SK-N-SH treated with all-trans-retinoic acid at 6 μM for 48 hours (cell line): Measurements from ENCODE around the gene CUL7.

Experiments used
- ATAC-seq: fragments of 200-7000 bp; cut with Tn5 transposase; 3 replicates; pipeline ENCODE4 v1.9.1; 2020; ENCODE audit warnings: mild to moderate bottlenecking, moderate library complexity
- ARNTL ChIP-seq: fragments of 450-650 bp; formaldehyde crosslinking; IDR thresholded peaks from 2 replicates; pipeline ENCODE4 v1.5.0; 2020; ENCODE audit warnings: low read depth, mild to moderate bottlenecking, moderate library complexity, borderline replicate concordance
- BACH2 ChIP-seq: fragments of 250-450 bp; sonication (Bioruptor Pico); IDR thresholded peaks from 2 replicates; pipeline ENCODE4 v1.9.0; 2021; ENCODE audit warnings: mild to moderate bottlenecking, borderline replicate concordance
- CREB5 ChIP-seq: fragments of 250-450 bp; sonication (Bioruptor Pico); IDR thresholded peaks from 2 replicates; pipeline ENCODE4 v1.5.1; 2020; ENCODE audit warnings: low read depth, mild to moderate bottlenecking, moderate library complexity
- CSDC2 ChIP-seq: fragments of 250-450 bp; sonication (Bioruptor Pico); IDR thresholded peaks from 2 replicates; pipeline ENCODE4 v1.5.0; 2020; ENCODE audit warnings: mild to moderate bottlenecking, moderate library complexity
- CSRNP3 ChIP-seq: fragments of 250-450 bp; sonication (Bioruptor Pico); IDR thresholded peaks from 2 replicates; pipeline ENCODE4 v1.5.1; 2021; ENCODE audit warnings: mild to moderate bottlenecking, moderate library complexity
- ESRRG ChIP-seq: fragments of 250-450 bp; sonication (Bioruptor Pico); IDR thresholded peaks from 2 replicates; pipeline ENCODE4 v1.6.1; 2021; ENCODE audit warnings: mild to moderate bottlenecking
- GLIS3 ChIP-seq: fragments of 250-450 bp; sonication (Bioruptor Pico); IDR thresholded peaks from 2 replicates; pipeline ENCODE4 v1.5.0; 2020; ENCODE audit warnings: mild to moderate bottlenecking, moderate library complexity
- OSR1 ChIP-seq: fragments of 250-450 bp; sonication (Bioruptor Pico); IDR thresholded peaks from 2 replicates; pipeline ENCODE4 v1.8.0; 2022; ENCODE audit warnings: moderate library complexity, mild to moderate bottlenecking, inconsistent platforms
- PATZ1 ChIP-seq: fragments of 250-450 bp; sonication (Bioruptor Pico); IDR thresholded peaks from 2 replicates; pipeline ENCODE4 v1.8.0; 2020; ENCODE audit warnings: mild to moderate bottlenecking, moderate library complexity, borderline replicate concordance
- POU6F1 ChIP-seq: fragments of 250-450 bp; sonication (Bioruptor Pico); IDR thresholded peaks from 2 replicates; pipeline ENCODE4 v1.8.0; 2021; ENCODE audit warnings: low read depth, mild to moderate bottlenecking, moderate library complexity, borderline replicate concordance
- PPARA ChIP-seq: fragments of 250-450 bp; sonication (Bioruptor Pico); IDR thresholded peaks from 2 replicates; pipeline ENCODE4 v1.5.0; 2020; ENCODE audit warnings: mild to moderate bottlenecking, borderline replicate concordance
- RARB ChIP-seq: fragments of 250-450 bp; sonication (Bioruptor Pico); IDR thresholded peaks from 2 replicates; pipeline ENCODE4 v1.8.0; 2021; ENCODE audit warnings: mild to moderate bottlenecking, moderate library complexity
- SNAI2 ChIP-seq: fragments of 250-450 bp; sonication (Bioruptor Pico); IDR thresholded peaks from 2 replicates; pipeline ENCODE4 v1.5.0; 2020; ENCODE audit warnings: mild to moderate bottlenecking, moderate library complexity
- TCF4 ChIP-seq: fragments of 250-450 bp; sonication (Bioruptor Pico); IDR thresholded peaks from 2 replicates; pipeline ENCODE4 v1.8.0; 2021; ENCODE audit warnings: mild to moderate bottlenecking, moderate library complexity, borderline replicate concordance
- TOX ChIP-seq: fragments of 250-450 bp; sonication (Bioruptor Pico); IDR thresholded peaks from 2 replicates; pipeline ENCODE4 v1.8.0; 2021; ENCODE audit warnings: mild to moderate bottlenecking, moderate library complexity, borderline replicate concordance
- ZC3H10 ChIP-seq: fragments of 250-450 bp; sonication (Bioruptor Pico); IDR thresholded peaks from 2 replicates; pipeline ENCODE4 v1.5.1; 2021; ENCODE audit warnings: mild to moderate bottlenecking, moderate library complexity
- ZFP30 ChIP-seq: fragments of 450-650 bp; formaldehyde crosslinking; IDR thresholded peaks from 2 replicates; pipeline ENCODE4 v1.5.0; 2022; ENCODE audit warnings: mild to moderate bottlenecking, moderate library complexity
- ZNF565 ChIP-seq: fragments of 450-650 bp; formaldehyde crosslinking; conservative IDR thresholded peaks from 2 replicates; pipeline ENCODE4 v1.5.0; 2020; ENCODE audit warnings: low read depth, mild to moderate bottlenecking, moderate library complexity
- ZNF70 ChIP-seq: fragments of 450-650 bp; formaldehyde crosslinking; IDR thresholded peaks from 2 replicates; pipeline ENCODE4 v1.5.0; 2020; ENCODE audit warnings: mild to moderate bottlenecking, moderate library complexity
- ZNF8 ChIP-seq: fragments of 450-650 bp; formaldehyde crosslinking; IDR thresholded peaks from 2 replicates; pipeline ENCODE4 v1.5.0; 2020; ENCODE audit warnings: mild to moderate bottlenecking, moderate library complexity

The CUL7 gene

DNA sequence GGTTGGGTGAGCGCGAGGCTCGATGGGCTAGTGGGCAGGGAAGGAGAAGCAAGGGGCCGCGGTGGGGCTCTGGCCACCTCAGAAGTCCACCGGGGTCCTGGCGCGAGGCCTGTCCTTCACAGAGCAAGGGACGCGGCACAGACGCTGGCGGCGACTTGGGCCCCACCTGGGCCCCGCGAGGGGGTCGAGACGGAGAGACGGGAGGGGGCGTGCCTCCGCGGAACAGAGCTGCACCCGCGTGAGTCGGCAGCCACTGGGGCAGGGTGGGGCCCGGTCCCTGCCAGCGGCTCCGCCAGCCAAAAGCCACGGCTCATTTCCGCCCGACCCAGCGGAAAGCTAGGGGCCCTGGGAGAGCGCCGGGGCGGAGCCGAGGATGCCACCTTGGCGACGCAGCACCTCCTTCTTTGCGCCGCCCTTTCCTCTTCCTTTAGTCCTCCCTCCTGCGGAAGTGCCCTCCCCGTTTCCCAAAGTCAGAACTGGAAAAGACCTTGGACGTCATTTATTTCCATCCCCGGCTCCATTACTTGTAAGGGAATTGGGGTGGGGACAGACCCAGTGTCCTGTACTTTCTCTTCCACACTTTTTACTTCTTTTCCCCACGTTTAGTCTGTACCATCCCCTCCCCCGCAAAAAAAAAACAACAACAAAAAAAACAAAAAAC is at the start of gene CUL7:
Gene CUL7 (minus strand): TSS at position 307 of the 661 bp plus-strand sequence. CDS start 1,063 bp downstream, outside the sequence.
- TF ChIP-seq CSDC2 (CRISPR knock-in tag) (no peak), GLIS3 (CRISPR knock-in tag) (peak; percentile 93), SNAI2 (CRISPR knock-in tag) (no peak)
- ATAC-seq = peak; percentile 98

- ATAC-seq = no peak
- TF ChIP-seq PPARA (CRISPR knock-in tag) = no peak
These were observed 47.8 kb upstream of the CUL7 start for GRCh38 chr6:43101497-43101896.

DNA sequence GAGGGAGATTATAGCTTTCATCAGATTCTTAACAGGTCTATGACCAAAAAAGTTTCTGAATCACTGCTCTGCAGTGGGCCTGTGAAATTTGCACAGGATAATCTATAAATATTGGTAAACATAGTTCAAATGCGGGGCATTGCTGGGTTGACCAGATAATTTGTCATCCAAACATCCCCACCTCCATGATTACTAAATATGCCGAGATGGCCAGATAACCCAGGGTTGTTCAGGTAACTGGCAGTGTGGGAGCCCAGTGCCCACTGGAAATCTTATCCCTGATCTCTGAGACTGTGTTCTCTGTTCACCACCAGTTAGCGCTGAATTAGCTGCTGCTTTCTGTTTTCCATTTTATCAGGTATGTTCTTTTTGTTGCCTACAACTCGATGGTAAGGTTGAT is 43.9 kb upstream of the CUL7 start:
- no peak for ATAC-seq

DNA sequence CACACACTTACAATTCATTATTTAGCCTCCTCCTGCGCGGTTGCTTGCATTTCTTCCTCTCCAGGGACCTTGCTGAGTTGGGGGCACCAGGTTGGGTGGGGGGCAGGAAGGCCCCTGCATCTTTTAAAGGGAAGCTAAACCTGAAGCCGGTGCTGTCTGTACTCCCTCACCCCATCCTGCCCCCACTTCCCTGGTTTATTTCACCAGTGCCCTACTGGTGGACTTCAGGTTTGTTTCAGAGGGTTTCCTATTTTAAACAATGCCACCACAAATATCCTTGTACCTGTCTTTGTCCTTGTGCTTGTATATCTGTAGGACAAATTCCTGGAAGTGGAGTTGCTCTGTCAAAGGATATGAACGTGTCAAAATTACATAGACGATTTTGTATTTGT is 43.4 kb upstream of the CUL7 start:
- ATAC-seq = peak; percentile 41

More for the DNA sequence above, 43.9 kb upstream of the CUL7 start:
- TF ChIP-seq BACH2 (CRISPR knock-in tag) = no peak
- no peak for TF ChIP-seq TOX (CRISPR knock-in tag)
- TF ChIP-seq CSRNP3 (CRISPR knock-in tag) = no peak
- no peak for TF ChIP-seq PPARA (CRISPR knock-in tag)
- TF ChIP-seq RARB (CRISPR knock-in tag) = no peak
- TF ChIP-seq ESRRG (CRISPR knock-in tag) = no peak
- no peak for TF ChIP-seq ZNF70 (CRISPR knock-in tag)
- no peak for TF ChIP-seq PATZ1
- no peak for TF ChIP-seq GLIS3 (CRISPR knock-in tag)
- TF ChIP-seq TCF4 (CRISPR knock-in tag) = no peak

GRCh38 chr6:43096451-43097097 is 42.9 kb upstream of the CUL7 start:
- peak; percentile 83 for ATAC-seq
- TF ChIP-seq TOX (CRISPR knock-in tag) (no peak), ESRRG (CRISPR knock-in tag) (no peak), SNAI2 (CRISPR knock-in tag) (no peak), ZNF565 (CRISPR knock-in tag) (no peak), ZNF70 (CRISPR knock-in tag) (no peak), CSDC2 (CRISPR knock-in tag) (no peak), BACH2 (CRISPR knock-in tag) (no peak), ZNF8 (CRISPR knock-in tag) (no peak), ARNTL (CRISPR knock-in tag) (no peak), POU6F1 (CRISPR knock-in tag) (no peak), ZC3H10 (CRISPR knock-in tag) (no peak), OSR1 (CRISPR knock-in tag) (no peak), CREB5 (CRISPR knock-in tag) (no peak), PATZ1 (no peak), ZFP30 (CRISPR knock-in tag) (no peak), GLIS3 (CRISPR knock-in tag) (no peak)

More for the DNA sequence above, 43.4 kb upstream of the CUL7 start:
- no peak for TF ChIP-seq GLIS3 (CRISPR knock-in tag)
- TF ChIP-seq PATZ1 = 0 out of 2 replicates have a peak, but pooled peaks have one; percentile 32
